ENCODE results near the gene NDUFA11. TPM values are rescaled to one million over a fixed set of nuclear protein-coding genes. Genes with fewer than 3 reads are reported as not detected.
A peak's percentile ranks its signal among the peaks of the same experiment; 100 is the strongest.

Gene NDUFA11
- total and polyA plus RNA-seq, 2 of the 4 experiments (the other 2 are of a cell fraction) = 375 to 1,276 TPM

GRCh38 chr19:5934774-5935472, 31.3 kb upstream of the NDUFA11 start:
- Histone ChIP-seq H3K9me3 (ENCODE audit: control insufficient read depth, insufficient read depth, low read length) (no peaks in the 10 kb centered on the region), H2BK20ac (ENCODE audit: low read depth, low read length) (peak overlapping the region; percentile 85), H3K4me1 (ENCODE audit: control insufficient read depth, insufficient read depth, low read length) (peaks cover 32% of the 10 kb centered on the region), H3K23ac (ENCODE audit: low read depth, low read length) (peak overlapping the region; percentile 88), H4K5ac (ENCODE audit: low read depth, low read length) (peak overlapping the region; percentile 17; the same call in 1 of the 2 replicates), H4K20me1 (ENCODE audit: insufficient read depth, low read length) (peaks cover 34% of the 10 kb centered on the region), H2BK5ac (ENCODE audit: low read depth, low read length, poor library complexity, severe bottlenecking) (peak overlapping the region; percentile 44), H3K4me2 (ENCODE audit: low read depth, low read length) (peak overlapping the region; percentile 35), H2AK9ac (replicated peaks; ENCODE audit: low read depth, low read length, poor library complexity) (peak overlapping the region; percentile 60), H2AK5ac (ENCODE audit: low read depth, low read length) (peak overlapping the region; percentile 85), H3K14ac (replicated peaks; ENCODE audit: low read depth, low read length) (peak overlapping the region; percentile 94), H3K36me3 (ENCODE audit: control insufficient read depth, insufficient read depth, low read length) (peaks cover 44% of the 10 kb centered on the region), H3K79me1 (ENCODE audit: low read depth in 1 of 2, low read length in 2 of 2) (peaks cover 32 to 78% of the 10 kb centered on the region in 2 experiments; a peak in 3 of 4 replicates), H3K18ac (ENCODE audit: low read depth, low read length) (peak overlapping the region; percentile 53), H3K4me3 (ENCODE audit: insufficient read depth, low read depth, low read length) (no peak overlapping the region), H3K9ac (ENCODE audit: low read depth, low read length) (peak overlapping the region; percentile 26), H4K8ac (ENCODE audit: low read depth in 2 of 2, low read length in 2 of 2) (peak overlapping the region; percentile 65; a peak in 3 of 4 replicates), H3K9me1 (ENCODE audit: insufficient read depth, low read length) (peaks cover 34% of the 10 kb centered on the region), H3K4ac (ENCODE audit: low read depth, low read length) (peak overlapping the region; percentile 94), H3K27ac (ENCODE audit: insufficient read depth, low read length) (peak overlapping the region; percentile 69), H4K91ac (ENCODE audit: insufficient read depth, low read depth, low read length) (peak overlapping the region; percentile 78), H2AFZ (replicated peaks; ENCODE audit: low read length, poor library complexity) (peak overlapping the region; percentile 36), H2BK15ac (ENCODE audit: low read depth, low read length) (peak overlapping the region; percentile 81; the same call in 2 of the 3 replicates), H2BK120ac (ENCODE audit: low read depth, low read length) (peak overlapping the region; percentile 86), H3K27me3 (ENCODE audit: control insufficient read depth, insufficient read depth, low read length) (no peaks in the 10 kb centered on the region), H3K56ac (ENCODE audit: extremely low read depth, insufficient read depth, low read length) (peak overlapping the region; percentile 68; the same call in 1 of the 2 replicates)
- dilution Hi-C loops (cut with HindIII; ENCODE audit: low sequenced_read_pairs, unreplicated experiment) = no loop called here
- BruUV-seq (replicated peaks) = no TSS peak
- in situ Hi-C loops (cut with MboI; ENCODE audit: low sequenced_read_pairs) = no loop called here
- 0% methylated on average over 6 of the region's 16 CpGs; no CpG with 5 or more reads in 1 of the 2 experiments for WGBS, 2 experiments (ENCODE audit: extremely low coverage in 2 of 2, insufficient read length in 1 of 2)
- TF ChIP-seq SMC3 (IDR thresholded peaks at IDR 0.05; ENCODE audit: low read depth, low read length) (no peak), FOS (IDR thresholded peaks at IDR 0.05; ENCODE audit: low read depth, low read length) (no peak), BHLHE40 (IDR thresholded peaks at IDR 0.05; ENCODE audit: low read depth, low read length) (peak; percentile 81), MAZ (IDR thresholded peaks at IDR 0.05; ENCODE audit: borderline replicate concordance, low read depth, low read length) (0 out of 2 replicates have a peak, but pooled peaks have one; percentile 22), RCOR1 (IDR thresholded peaks at IDR 0.05; ENCODE audit: insufficient replicate concordance, low read length) (peak; percentile 19), MAFK (IDR thresholded peaks at IDR 0.05; ENCODE audit: low read depth, low read length) (peak; percentile 64), CEBPB (IDR thresholded peaks at IDR 0.05; ENCODE audit: low read depth, low read length) (peak; percentile 64), USF2 (IDR thresholded peaks at IDR 0.05; ENCODE audit: low read depth, low read length) (peak; percentile 90)
- peak; percentile 90 for DNase-seq
- intact Hi-C loops (cut with micrococcal nuclease) = loop anchor here (1.0 to 2.0 kb wide), 2 partner anchors 27 to 30 kb away; partner anchors contain the start of gene VMAC
- ChIA-PET POLR2A (ENCODE audit: unreplicated experiment) (no interaction called here), CTCF (interaction anchor here (1.0 to 2.2 kb wide), 2 partner anchors 33 to 131 kb away, joined by 5 to 11 read pairs; no protein-coding TSS in a partner anchor)
- peak; percentile 90 for ATAC-seq (ENCODE audit: low read depth)
